Mesothelial cell of epicardium (in vitro differentiated cells): ENCODE data around the gene SLC25A48. TPM values are rescaled to one million over a fixed set of nuclear protein-coding genes. Genes with fewer than 3 reads are reported as not detected.

Experiments used
- DNase-seq, 2 experiments: peaks; one replicate each; pipeline ENCODE4 v3.0.0; 2021; ENCODE audit warnings: low spot score in 2 of 2; ENCODE audit not compliant: unreplicated experiment in 2 of 2
- H3K27ac Mint-ChIP-seq: 2 replicates; pipeline ENCODE4 v1.8.0; 2021; ENCODE audit warnings: mixed read lengths
- H3K27me3 Mint-ChIP-seq: 2 replicates; pipeline ENCODE4 v1.8.0; 2021; ENCODE audit warnings: low read depth, mixed read lengths
- H3K36me3 Mint-ChIP-seq: 2 replicates; pipeline ENCODE4 v1.8.0; 2021; ENCODE audit warnings: mixed read lengths
- H3K4me1 Mint-ChIP-seq: 2 replicates; pipeline ENCODE4 v1.8.0; 2021; ENCODE audit warnings: mixed read lengths
- H3K4me3 Mint-ChIP-seq: 2 replicates; pipeline ENCODE4 v1.8.0; 2021; ENCODE audit warnings: mild to moderate bottlenecking, moderate library complexity, mixed read lengths
- H3K9me3 Mint-ChIP-seq: 2 replicates; pipeline ENCODE4 v1.8.0; 2021; ENCODE audit warnings: mixed read lengths
- CTCF ChIP-seq: fragments of 200-600 bp; sonication (generic); IDR thresholded peaks from one replicate; pipeline ENCODE4 v1.5.0; 2021; ENCODE audit warnings: antibody characterized with exemption; ENCODE audit not compliant: unreplicated experiment
- total RNA-seq: library from RNA; stranded (reverse); gene quantifications from 3 replicates; pipeline ENCODE4 v1.2.1, GENCODE V29; 2021

SLC25A48 gene
- total RNA-seq, 1 donor from 2014 or later: 1.5 TPM

- H3K4me3 Mint-ChIP-seq: no peak overlapping the region
- H3K4me1 Mint-ChIP-seq: peaks cover 3% of the 10 kb centered on the region
- no peak for DNase-seq
- no peaks in the 10 kb centered on the region for H3K36me3 Mint-ChIP-seq
- H3K27me3 Mint-ChIP-seq: peaks cover 79% of the 10 kb centered on the region
- peak; percentile 37 for TF ChIP-seq CTCF
- no peaks in the 10 kb centered on the region for H3K9me3 Mint-ChIP-seq
- no peak overlapping the region for H3K27ac Mint-ChIP-seq
These were observed 4.1 kb upstream of the SLC25A48 start for GRCh38 chr5:135830384-135830700.

GRCh38 chr5:135830876-135831275, 3.6 kb upstream of the SLC25A48 start:
- Mint-ChIP-seq H3K4me1 (peaks cover 3% of the 10 kb centered on the region), H3K4me3 (no peak overlapping the region), H3K27me3 (peaks cover 85% of the 10 kb centered on the region), H3K9me3 (no peaks in the 10 kb centered on the region), H3K27ac (no peak overlapping the region), H3K36me3 (no peaks in the 10 kb centered on the region)
- no peak for TF ChIP-seq CTCF
- DNase-seq: no peak

GRCh38 chr5:135831439-135831838, 3.0 kb upstream of the SLC25A48 start:
- Mint-ChIP-seq H3K27ac (no peak overlapping the region), H3K27me3 (peaks cover 86% of the 10 kb centered on the region), H3K36me3 (no peaks in the 10 kb centered on the region), H3K9me3 (no peaks in the 10 kb centered on the region), H3K4me3 (no peak overlapping the region), H3K4me1 (peaks cover 3% of the 10 kb centered on the region)
- no peak for DNase-seq
- TF ChIP-seq CTCF: no peak

GRCh38 chr5:135831851-135832555, 2.5 kb upstream of the SLC25A48 start:
- no peaks in the 10 kb centered on the region for H3K9me3 Mint-ChIP-seq
- no peaks in the 10 kb centered on the region for H3K36me3 Mint-ChIP-seq
- no peak overlapping the region for H3K4me3 Mint-ChIP-seq
- TF ChIP-seq CTCF: no peak
- peaks cover 3% of the 10 kb centered on the region for H3K4me1 Mint-ChIP-seq
- peaks cover 86% of the 10 kb centered on the region for H3K27me3 Mint-ChIP-seq
- DNase-seq: no peak
- no peak overlapping the region for H3K27ac Mint-ChIP-seq

GRCh38 chr5:135832941-135833920, 1.2 kb upstream of the SLC25A48 start:
- no peak overlapping the region for H3K4me3 Mint-ChIP-seq
- peaks cover 7% of the 10 kb centered on the region for H3K9me3 Mint-ChIP-seq
- peaks cover 3% of the 10 kb centered on the region for H3K4me1 Mint-ChIP-seq
- H3K27ac Mint-ChIP-seq: no peak overlapping the region
- DNase-seq: no peak
- peaks cover 90% of the 10 kb centered on the region for H3K27me3 Mint-ChIP-seq
- no peak for TF ChIP-seq CTCF
- H3K36me3 Mint-ChIP-seq: no peaks in the 10 kb centered on the region
